ENCODE results near the gene NOL3.

GRCh38 chr16:67173808-67174705 lies 3.7 kb downstream of the NOL3 start:
- peak; percentile 9 to 55 (median 30) for TF ChIP-seq CTCF (IDR thresholded peaks at IDR 0.05 in 4 of 5, conservative IDR thresholded peaks at IDR 0.05 in 1 of 5)
- TF ChIP-seq POLR2A (IDR thresholded peaks at IDR 0.05), result peak; percentile 78 to 88
